Activated B cell treated with CpG ODN at 0.5 μM for 24 hours (primary cell): ENCODE data around the gene TLR6. TPM values are rescaled to one million over a fixed set of nuclear protein-coding genes. Genes with fewer than 3 reads are reported as not detected.
A peak's percentile ranks its signal among the peaks of the same experiment; 100 is the strongest.

ENCODE experiments used
- ATAC-seq: fragments of 200-7000 bp; cut with Tn5 transposase; one replicate; pipeline ENCODE4 v1.10.0; 2021; ENCODE audit warnings: low read depth, mild to moderate bottlenecking, moderate library complexity
- CTCF ChIA-PET: fragments of 350-600 bp; sonication (Branson Sonifier 250); formaldehyde crosslinking; loops from one replicate; lab custom pipeline; 2021; ENCODE audit warnings: antibody characterized with exemption; lab: Charles Lee
- POLR2A ChIA-PET: fragments of 350-600 bp; sonication (Branson Sonifier 250); formaldehyde crosslinking; loops from one replicate; lab custom pipeline; 2021; ENCODE audit warnings: antibody characterized with exemption; lab: Charles Lee
- DNase-seq: peaks from one replicate; pipeline ENCODE4 v3.0.0; 2022
- H3K27ac Mint-ChIP-seq: one replicate; pipeline ENCODE4 v1.8.0; 2020; ENCODE audit warnings: mixed read lengths
- H3K27me3 Mint-ChIP-seq: one replicate; pipeline ENCODE4 v1.8.0; 2021; ENCODE audit warnings: mixed read lengths
- H3K36me3 Mint-ChIP-seq: one replicate; pipeline ENCODE4 v1.8.0; 2021; ENCODE audit warnings: low read depth, mixed read lengths
- H3K4me1 Mint-ChIP-seq: one replicate; pipeline ENCODE4 v1.8.0; 2021; ENCODE audit warnings: mixed read lengths
- H3K4me3 Mint-ChIP-seq: one replicate; pipeline ENCODE4 v1.8.0; 2020; ENCODE audit warnings: mild to moderate bottlenecking, mixed read lengths
- H3K9me3 Mint-ChIP-seq: one replicate; pipeline ENCODE4 v1.8.0; 2020; ENCODE audit warnings: mixed read lengths
- intact Hi-C: fragments of 100-400 bp; cut with micrococcal nuclease; formaldehyde crosslinking; loops from one replicate; pipeline ENCODE4 v1.15.1; 2024
- total RNA-seq: library from RNA; stranded (reverse); gene quantifications from 2 replicates; pipeline ENCODE4 v1.2.3, GENCODE V29; 2022
- TF ChIP-seq, protein P1 (sequence below): fragments of 200-600 bp; IDR thresholded peaks from one replicate; pipeline ENCODE4 v1.8.0; 2022; ENCODE audit warnings: antibody characterized with exemption, mild to moderate bottlenecking

TLR6 gene
- total RNA-seq, 1 donor from 2014 or later = 64.7 TPM

DNA sequence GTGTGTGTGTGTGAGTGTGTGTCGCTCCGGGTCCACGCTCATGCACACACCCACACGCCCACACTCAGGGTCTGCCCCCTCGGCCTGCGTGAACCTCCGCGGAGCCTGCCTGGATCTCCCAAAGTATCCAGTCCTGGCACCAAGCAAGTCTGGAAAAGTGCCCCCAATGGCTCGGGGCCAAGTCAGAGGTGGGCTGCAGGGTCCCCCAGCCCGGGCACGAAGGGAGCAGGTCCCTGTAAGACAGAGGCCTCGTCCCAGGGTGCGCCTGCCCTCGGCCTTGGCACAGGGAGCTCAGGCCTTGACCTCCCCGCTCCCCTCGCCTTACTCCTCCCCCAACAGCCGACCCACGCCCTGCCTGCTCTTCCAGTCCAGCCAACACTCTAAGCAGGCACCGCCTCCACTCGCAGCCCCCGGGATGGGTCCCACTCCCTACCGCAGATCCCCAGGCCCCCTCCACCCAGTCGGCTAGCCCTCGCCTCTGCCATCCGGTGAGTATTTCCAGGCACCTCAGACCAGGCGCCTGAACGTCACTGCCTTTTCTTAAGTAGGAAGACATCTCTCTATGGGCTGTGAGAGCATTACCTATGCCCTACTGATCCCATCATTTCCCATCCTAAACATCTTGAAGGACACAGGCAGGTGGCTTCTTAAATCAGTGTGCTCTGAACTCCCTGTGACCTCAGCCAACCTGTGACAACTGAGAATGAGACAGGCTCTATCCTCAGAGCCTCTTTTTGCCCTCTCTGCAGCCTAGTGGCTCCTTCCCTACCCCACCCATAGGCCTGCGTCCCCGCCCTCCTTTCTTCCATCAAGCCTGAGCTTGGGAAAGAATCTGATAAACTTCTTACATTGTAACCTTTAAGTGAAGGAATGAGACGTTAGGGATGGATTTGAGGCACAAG is 11.7 kb upstream of the TLR6 start:
- ChIA-PET CTCF (interaction anchor here (2.1 kb wide), 1 partner anchor 109 kb away, joined by 7 read pairs; no protein-coding TSS in a partner anchor), POLR2A (interaction anchor here (1.1 kb wide), 1 partner anchor 8 kb away, joined by 9 read pairs; no protein-coding TSS in a partner anchor)
- TF ChIP-seq, protein P1, sequence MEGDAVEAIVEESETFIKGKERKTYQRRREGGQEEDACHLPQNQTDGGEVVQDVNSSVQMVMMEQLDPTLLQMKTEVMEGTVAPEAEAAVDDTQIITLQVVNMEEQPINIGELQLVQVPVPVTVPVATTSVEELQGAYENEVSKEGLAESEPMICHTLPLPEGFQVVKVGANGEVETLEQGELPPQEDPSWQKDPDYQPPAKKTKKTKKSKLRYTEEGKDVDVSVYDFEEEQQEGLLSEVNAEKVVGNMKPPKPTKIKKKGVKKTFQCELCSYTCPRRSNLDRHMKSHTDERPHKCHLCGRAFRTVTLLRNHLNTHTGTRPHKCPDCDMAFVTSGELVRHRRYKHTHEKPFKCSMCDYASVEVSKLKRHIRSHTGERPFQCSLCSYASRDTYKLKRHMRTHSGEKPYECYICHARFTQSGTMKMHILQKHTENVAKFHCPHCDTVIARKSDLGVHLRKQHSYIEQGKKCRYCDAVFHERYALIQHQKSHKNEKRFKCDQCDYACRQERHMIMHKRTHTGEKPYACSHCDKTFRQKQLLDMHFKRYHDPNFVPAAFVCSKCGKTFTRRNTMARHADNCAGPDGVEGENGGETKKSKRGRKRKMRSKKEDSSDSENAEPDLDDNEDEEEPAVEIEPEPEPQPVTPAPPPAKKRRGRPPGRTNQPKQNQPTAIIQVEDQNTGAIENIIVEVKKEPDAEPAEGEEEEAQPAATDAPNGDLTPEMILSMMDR = no peak
- peak overlapping the region; percentile 76 for H3K4me3 Mint-ChIP-seq
- H3K9me3 Mint-ChIP-seq = no peaks in the 10 kb centered on the region
- H3K27ac Mint-ChIP-seq = no peak overlapping the region
- ATAC-seq = peak; percentile 38
- no peaks in the 10 kb centered on the region for H3K36me3 Mint-ChIP-seq
- intact Hi-C loops = no loop called here
- H3K27me3 Mint-ChIP-seq = no peaks in the 10 kb centered on the region
- H3K4me1 Mint-ChIP-seq = peaks cover 16% of the 10 kb centered on the region
- DNase-seq = no peak

DNA sequence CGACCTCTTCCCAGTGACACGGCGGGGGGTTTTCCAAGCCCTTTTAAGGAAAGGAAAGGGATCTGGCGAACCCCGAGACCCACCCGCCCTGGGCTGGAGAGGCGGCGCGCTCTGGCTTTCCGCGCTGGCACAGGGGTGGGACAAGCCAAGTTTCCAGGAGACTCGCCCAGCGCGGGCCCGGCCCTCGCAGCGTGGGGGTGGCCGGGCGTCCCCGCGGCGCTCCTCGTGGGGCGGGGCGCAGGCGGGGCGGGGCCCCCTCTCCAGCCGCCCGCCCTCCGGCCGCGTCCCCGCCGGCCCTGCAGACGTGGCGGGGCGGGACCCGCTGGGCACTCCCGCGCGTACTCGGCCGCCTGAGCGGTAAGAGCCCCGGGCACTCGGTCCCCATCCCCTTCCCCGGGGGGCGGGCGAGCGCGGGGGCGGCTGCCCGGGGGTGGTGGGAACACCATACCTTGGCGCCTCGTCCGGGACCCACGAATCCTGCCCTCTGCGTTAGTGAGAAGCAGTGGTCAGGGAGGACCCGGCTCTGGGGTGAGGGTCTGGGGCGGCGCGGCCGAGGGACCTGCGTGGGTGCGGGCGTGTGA is 11.0 kb upstream of the TLR6 start, which contains the start of gene FAM114A1:
TSS of gene FAM114A1 (plus strand) at position 329 of the 581 bp plus-strand sequence. CDS start 10,273 bp downstream, outside the sequence.
- CTCF ChIA-PET = interaction anchor here (1.3 to 2.1 kb wide), 3 partner anchors 11 to 688 kb away, joined by 4 to 7 read pairs (median 6); partner anchors contain the start of gene TLR6
- intact Hi-C loops = no loop called here
- peaks cover 16% of the 10 kb centered on the region for H3K4me1 Mint-ChIP-seq
- no peaks in the 10 kb centered on the region for H3K27me3 Mint-ChIP-seq
- no peaks in the 10 kb centered on the region for H3K9me3 Mint-ChIP-seq
- peak; percentile 70 for DNase-seq
- TF ChIP-seq, protein P1 = no peak
- peak within 1 kb of the TSS; percentile 72 for H3K27ac Mint-ChIP-seq
- ATAC-seq = peak; percentile 99
- POLR2A ChIA-PET = interaction anchor here (0.9 to 1.4 kb wide), 5 partner anchors 8 to 163 kb away, joined by 4 to 9 read pairs (median 8); no protein-coding TSS in a partner anchor
- peak within 1 kb of the TSS; percentile 86 for H3K4me3 Mint-ChIP-seq
- no peaks in the 10 kb centered on the region for H3K36me3 Mint-ChIP-seq

DNA sequence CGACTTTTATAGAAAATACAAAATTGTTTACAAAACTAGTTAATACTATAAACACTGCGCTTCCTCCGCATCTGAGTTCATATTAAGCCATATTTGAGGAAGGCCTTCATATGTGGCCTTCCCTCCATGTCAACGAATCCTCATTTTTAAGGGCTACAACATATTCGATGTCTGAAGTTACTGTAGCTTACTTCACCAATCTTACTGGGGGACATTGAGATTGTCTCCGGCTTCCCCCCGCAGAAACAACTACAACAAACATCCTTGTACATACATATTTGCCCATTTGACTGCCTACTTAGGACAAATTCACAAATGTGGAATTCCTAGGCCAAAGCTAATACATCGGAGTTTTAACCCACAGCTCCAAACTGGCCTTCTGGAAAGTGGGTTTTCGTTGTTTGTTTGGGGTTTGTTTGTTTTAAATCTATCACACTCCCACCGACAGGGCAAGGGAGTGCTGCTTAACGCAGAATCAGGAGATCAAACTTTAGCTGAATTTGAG is 10.4 kb upstream of the TLR6 start:
- peak; percentile 17 for ATAC-seq
- peak overlapping the region; percentile 72 for H3K27ac Mint-ChIP-seq
- H3K36me3 Mint-ChIP-seq = no peaks in the 10 kb centered on the region
- no peaks in the 10 kb centered on the region for H3K27me3 Mint-ChIP-seq
- peak overlapping the region; percentile 86 for H3K4me3 Mint-ChIP-seq
- no peak for DNase-seq
- ChIA-PET POLR2A (interaction anchor here (0.9 to 1.4 kb wide), 5 partner anchors 8 to 163 kb away, joined by 4 to 9 read pairs (median 8); no protein-coding TSS in a partner anchor), CTCF (interaction anchor here (1.3 to 2.1 kb wide), 3 partner anchors 10 to 687 kb away, joined by 4 to 7 read pairs (median 6); partner anchors contain the start of gene TLR6)
- no peaks in the 10 kb centered on the region for H3K9me3 Mint-ChIP-seq
- intact Hi-C loops = no loop called here
- H3K4me1 Mint-ChIP-seq = peaks cover 16% of the 10 kb centered on the region
- TF ChIP-seq, protein P1 = no peak

DNA sequence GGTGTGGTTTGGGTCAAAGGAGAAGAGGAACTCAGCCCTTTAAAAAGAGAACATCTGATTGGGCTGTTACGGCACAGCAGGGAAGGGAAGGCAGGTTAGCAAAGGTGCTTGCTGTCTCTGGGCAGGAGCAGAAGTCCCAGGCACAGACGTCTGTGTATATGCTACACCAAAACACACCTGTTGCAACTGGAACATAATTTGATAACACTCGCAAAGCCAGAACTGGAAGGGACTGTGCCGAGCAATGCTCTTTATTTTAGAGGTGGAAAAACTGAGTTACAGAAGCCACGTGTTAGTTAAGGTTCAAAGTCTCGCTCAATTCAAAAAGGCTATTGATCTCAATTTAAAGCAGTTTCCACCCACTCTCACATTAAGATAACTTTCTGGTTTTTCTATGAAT is 8.8 kb upstream of the TLR6 start:
- Mint-ChIP-seq H3K4me3 (no peak overlapping the region), H3K27ac (no peak overlapping the region), H3K9me3 (no peaks in the 10 kb centered on the region), H3K36me3 (no peaks in the 10 kb centered on the region), H3K4me1 (peaks cover 29% of the 10 kb centered on the region), H3K27me3 (no peaks in the 10 kb centered on the region)
- intact Hi-C loops = no loop called here
- POLR2A ChIA-PET = no interaction called here
- ATAC-seq (no peak), DNase-seq (no peak)
- TF ChIP-seq, protein P1 = no peak
- CTCF ChIA-PET = interaction anchor here (1.2 kb wide), 1 partner anchor 105 kb away, joined by 4 read pairs; no protein-coding TSS in a partner anchor
